HG02840 (cell line): ENCODE results near the gene C11orf16.
"Not testable (repeated sequence)": the region's sequence is repeated elsewhere in the genome, so short reads cannot be mapped to it uniquely, and the experiment has no call there.

Source experiments
- ATAC-seq: cut with Tn5 transposase; IDR thresholded peaks from one replicate; pipeline ENCODE4 v1.9.1; 2021; ENCODE audit warnings: mild to moderate bottlenecking, moderate library complexity, moderate number of reproducible peaks; ENCODE audit not compliant: unreplicated experiment, low FRiP score

Gene C11orf16

GRCh38 chr11:8937159-8937558 lies 4.4 kb upstream of the C11orf16 start:
- ATAC-seq: no peak

- ATAC-seq: not testable (repeated sequence)
Observed at GRCh38 chr11:8935789-8936188, 3.0 kb upstream of the C11orf16 start.

DNA sequence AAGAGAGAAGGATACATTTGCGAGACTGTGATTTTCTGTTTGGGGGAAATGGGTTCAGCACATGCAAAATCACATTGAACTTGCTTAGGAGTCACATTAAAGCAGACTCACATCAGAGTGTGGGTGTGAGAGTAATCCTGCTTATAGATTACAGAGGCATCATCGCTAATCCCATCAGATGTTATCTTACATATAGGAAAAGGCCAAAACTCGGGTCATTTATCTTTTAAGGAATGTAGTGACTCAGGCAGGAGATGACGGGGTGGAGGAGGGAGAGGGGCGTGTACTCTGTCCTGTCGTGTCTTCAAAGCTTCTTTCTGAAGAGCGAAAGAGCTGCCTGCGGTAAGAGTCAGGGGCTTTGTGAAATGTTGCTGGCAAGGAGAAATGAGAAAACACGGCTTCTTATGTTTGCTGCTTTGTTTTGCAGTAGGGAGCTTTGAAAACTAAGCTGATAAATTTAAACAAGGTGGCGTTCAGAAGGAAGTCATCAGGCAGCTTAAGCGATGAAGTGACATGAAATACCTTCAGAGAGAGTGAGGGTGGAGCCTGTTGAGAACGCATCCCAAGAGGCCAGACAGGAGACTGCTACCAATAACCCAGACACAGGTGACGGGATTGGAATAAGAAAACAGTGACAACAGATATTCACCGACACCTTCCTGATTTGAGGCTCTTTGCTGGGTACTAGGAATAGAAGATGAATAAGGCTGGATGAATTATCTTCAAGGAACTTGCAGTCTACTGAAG lies 2.2 kb upstream of the C11orf16 start:
- ATAC-seq: no peak

DNA sequence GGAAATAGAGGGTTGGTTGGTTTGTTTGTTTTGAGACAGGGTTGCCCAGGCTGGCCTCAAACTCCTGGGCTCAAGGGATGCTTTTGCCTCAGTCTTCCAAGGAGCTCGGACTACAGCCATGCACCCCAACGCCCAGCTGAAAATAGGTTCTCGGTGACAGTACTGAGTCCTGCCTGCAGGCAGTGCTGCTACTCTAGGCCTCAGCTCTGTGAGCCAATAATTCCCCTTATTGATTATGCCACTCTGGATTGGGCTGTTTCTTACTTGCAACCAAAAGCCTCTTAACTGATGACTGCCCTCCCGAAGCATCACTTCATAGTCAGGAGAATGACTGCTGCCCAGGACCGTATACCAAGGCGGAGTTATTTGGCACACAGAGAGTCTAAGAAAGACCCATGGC lies 1.2 kb upstream of the C11orf16 start:
- no peak for ATAC-seq

DNA sequence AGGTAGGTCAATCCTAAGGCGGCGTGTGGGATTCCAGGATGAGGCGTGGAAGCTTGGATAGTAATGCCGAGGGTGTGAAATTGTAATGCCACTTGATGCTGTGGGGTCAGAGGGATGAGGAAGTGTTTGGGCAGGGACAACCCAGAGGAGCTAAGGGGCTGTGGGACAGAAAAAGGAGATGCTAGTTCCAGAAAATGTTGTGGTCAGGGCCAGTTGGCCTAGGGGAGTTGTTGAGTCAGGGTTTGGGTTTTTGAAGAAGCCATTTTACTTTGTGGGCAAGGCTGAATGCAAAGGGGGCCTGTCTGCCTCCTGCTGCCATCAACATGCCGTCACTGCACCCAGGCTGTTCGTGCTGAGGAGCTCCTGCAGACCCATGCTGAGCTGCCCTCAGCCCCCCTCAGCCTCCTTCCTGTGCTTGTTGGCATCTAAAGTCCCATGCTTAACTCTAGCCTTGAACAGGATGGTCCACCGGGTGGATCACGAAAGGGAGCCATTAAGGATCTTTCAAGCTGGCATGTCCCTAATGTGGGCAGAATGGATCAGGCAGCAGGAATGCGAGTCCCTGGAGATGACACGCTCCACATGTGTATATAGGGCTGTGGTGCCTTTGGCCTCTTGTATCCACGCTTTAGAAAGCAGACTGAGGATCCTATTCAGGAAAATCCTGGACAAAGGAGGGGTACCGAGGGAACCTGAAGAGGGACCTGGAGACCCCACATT lies 2.1 kb downstream of the C11orf16 start:
- ATAC-seq: no peak

GRCh38 chr11:8928981-8929615 lies 3.6 kb downstream of the C11orf16 start:
- ATAC-seq: no peak

GRCh38 chr11:8928205-8928604 lies 4.5 kb downstream of the C11orf16 start:
- no peak for ATAC-seq

DNA sequence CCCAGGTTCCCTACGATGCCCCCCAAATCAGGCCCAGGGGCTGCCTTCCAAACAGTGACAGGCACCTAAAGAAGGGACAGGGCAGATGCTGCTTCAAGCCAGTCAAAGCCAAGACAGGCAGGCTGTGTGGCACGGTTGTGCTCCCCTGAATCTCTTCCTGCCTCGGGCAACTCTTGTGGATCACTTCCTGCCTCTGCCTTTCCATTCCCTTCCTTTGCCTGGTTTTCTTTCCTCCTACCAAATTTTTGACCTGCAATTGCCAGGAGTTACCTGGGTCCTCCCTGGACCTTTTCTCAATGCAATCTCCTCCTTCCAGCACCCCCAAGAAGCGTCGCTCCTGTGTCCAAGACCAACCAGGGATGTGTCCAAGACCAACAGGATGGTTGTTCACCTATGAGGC lies 5.5 kb downstream of the C11orf16 start:
- no peak for ATAC-seq

DNA sequence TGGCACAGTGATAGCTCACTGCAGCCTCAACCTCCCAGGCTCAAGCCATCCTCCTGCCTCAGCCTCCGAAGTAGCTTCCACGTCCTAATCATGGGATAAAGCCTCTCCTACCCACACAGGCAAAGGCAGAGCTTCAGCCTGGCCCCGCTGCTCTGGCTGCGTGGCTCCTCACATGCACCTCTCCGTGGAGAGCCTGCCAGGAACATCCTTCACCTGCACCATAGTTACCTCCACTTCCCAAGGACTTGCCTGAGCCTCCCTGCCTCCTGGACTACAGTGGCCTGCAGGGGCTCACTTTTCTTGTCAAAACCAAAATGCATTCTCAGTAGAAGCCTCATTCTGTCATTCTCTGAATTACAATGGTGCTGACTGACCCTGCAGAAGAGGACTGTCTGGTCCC lies 6.5 kb downstream of the C11orf16 start:
- no peak for ATAC-seq

DNA sequence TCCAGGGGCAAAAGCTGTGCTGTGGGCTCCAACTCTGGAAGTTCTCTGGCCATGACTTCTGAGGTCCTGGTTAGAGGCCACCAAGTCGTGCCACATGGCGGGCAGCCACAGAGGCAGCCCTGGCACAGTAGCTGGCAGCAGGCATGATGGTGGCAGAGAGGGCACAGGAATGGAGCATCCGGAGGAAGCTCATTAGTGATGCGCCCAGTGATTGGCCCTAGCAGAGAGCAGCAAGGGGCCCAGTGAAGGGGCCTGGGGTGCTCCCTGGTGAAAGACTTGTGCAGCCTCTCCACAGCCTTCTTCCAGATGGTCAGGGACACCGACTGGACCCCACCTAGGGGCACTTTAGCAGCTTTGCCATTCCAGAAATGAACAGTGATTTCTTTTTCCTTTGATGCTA lies 7.0 kb downstream of the C11orf16 start:
- no peak for ATAC-seq

DNA sequence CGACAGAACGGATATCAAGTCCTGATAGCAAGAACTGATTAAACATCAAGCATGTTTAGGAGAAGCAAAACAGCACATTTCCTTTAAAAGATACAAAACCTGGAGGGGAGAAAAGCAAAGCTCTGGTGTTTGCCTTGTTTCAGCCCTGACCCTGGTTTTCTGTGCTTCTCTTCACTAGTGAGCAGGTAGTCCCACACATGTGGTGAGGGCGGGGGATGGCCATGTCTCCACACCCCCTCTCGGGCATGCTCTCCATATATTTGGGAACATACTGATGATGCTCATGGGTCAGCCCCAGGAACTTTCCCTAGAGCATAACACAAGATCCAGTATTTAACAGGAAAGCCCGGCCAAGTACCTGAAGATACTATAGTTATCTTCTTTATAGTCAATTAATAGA lies 10.1 kb downstream of the C11orf16 start:
- no peak for ATAC-seq

- ATAC-seq: no peak
Observed at GRCh38 chr11:8917157-8917825, 15.5 kb downstream of the C11orf16 start.

GRCh38 chr11:8914661-8915018 lies 18.1 kb downstream of the C11orf16 start:
- ATAC-seq: no peak

- ATAC-seq: no peak
Observed at GRCh38 chr11:8913961-8914660, 18.6 kb downstream of the C11orf16 start.

DNA sequence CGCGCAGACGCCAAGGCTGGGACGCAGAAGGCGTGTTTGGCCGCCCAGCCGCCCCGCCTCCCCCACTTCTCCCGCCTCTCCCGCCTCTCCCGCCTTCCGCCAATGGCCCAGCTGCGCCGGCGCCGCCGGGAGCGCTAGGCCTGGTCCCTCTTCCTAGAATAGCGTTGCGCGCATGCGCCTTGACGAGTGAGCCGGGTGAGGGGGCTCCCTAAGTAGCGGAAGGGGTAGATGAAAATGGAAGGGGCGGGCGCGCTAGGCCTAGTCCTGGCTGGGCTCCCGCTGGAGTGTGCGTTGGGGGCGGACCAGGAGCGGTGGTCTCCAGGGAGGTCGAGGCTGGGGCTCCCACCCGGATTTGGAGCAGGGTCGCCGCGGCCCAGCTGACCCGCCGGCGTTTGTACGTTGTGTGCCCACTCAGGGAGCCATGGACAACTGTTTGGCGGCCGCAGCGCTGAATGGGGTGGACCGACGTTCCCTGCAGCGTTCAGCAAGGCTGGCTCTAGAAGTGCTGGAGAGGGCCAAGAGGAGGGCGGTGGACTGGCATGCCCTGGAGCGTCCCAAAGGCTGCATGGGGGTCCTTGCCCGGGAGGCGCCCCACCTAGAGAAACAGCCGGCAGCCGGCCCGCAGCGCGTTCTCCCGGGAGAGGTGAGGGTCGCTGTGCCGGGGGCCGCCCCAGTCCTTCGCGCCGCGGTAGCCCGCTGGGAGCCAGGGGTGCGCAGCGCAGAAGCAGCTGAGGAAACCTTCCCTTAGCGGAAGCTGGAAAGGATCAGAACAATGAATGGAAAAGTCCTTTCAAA lies 21.5 kb downstream of the C11orf16 start, which contains the start of gene AKIP1:
AKIP1 (plus strand) TSS at position 161 of the 795 bp plus-strand sequence; CDS start at position 422, 261 bp downstream.
- ATAC-seq: peak; percentile 83

- ATAC-seq: no peak
Observed at GRCh38 chr11:8910649-8911026, 22.1 kb downstream of the C11orf16 start.

- no peak for ATAC-seq
Observed at GRCh38 chr11:8908099-8908498, 24.6 kb downstream of the C11orf16 start.

- no peak for ATAC-seq
Observed at GRCh38 chr11:8907116-8907515, 25.6 kb downstream of the C11orf16 start.

DNA sequence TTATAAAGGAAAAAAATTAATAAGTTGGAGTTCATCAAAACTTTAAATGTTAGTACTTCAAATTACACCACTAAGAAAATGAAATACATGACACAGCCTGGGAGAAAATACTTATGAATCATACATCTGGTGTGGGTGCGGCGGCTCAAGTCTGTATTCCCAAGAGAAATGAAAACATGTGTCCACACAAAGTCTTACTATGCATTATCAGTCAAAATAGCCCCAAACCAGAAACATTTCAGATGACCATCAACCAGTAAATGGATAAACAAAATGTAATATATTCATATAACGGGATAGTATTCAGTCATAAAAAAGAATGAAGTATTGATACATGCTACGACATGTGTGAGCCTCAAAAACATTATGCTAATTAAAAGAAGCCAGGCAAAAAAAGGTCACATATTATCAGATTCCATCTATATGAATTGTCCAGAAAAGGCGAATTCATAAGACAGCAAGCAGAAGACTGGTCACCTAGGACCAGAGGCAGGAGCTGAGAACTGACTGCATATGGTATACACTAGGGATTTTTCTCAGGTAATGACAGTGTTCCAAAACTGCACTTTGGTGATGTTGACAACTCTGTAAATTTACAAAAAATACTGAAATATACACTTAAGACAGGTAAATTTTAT lies 27.1 kb downstream of the C11orf16 start:
- no peak for ATAC-seq
